Endothelial cell of umbilical vein (primary cell): ENCODE data around the gene KTN1. TPM values are rescaled to one million over a fixed set of nuclear protein-coding genes. Genes with fewer than 3 reads are reported as not detected.

Source experiments
- BruUV-seq: library from RNA; stranded (reverse); fragments of 400-500 nt; replicated peaks from 2 replicates; lab custom pipeline; 2021; lab: Mats Ljungman, UMichigan
- CTCF ChIA-PET: fragments of 300-600, 350-600 bp; sonication (Branson Sonifier 250); formaldehyde crosslinking; loops from one replicate; lab custom pipeline; 2021; ENCODE audit warnings: antibody characterized with exemption, inconsistent platforms; lab: Charles Lee
- POLR2A ChIA-PET: fragments of 300-600, 350-600 bp; sonication (Branson Sonifier 250); formaldehyde crosslinking; loops from one replicate; lab custom pipeline; 2021; ENCODE audit warnings: antibody characterized with exemption, inconsistent platforms; lab: Charles Lee
- DNase-seq: peaks from one replicate; pipeline ENCODE4 v3.0.0-alpha.2; 2011; ENCODE audit warnings: low read depth, low spot score
- FAIRE-seq: peaks from 2 replicates; lab custom pipeline; 2011; peaks lifted over from hg19 to GRCh38; lab: Jason Lieb, UNC
- H2AFZ ChIP-seq: 2 replicates; pipeline ENCODE4 v1.6.0; 2012; ENCODE audit warnings: low read depth, low read length, control low read depth, inconsistent platforms
- H3K27ac ChIP-seq: 2 replicates; pipeline ENCODE4 v1.5.1; 2011; ENCODE audit warnings: low read depth, mild to moderate bottlenecking, control low read depth, low read length, moderate library complexity; ENCODE audit not compliant: insufficient read depth
- H3K27me3 ChIP-seq, 2 experiments: 2 replicates each; pipeline versions ENCODE4 v1.6.0 to v1.6.1; 2011; ENCODE audit warnings: low read length in 2 of 2, mixed read lengths in 1 of 2; ENCODE audit not compliant: control insufficient read depth in 2 of 2, insufficient read depth in 2 of 2
- H3K36me3 ChIP-seq, 2 experiments: 2 replicates in 1 of 2; 3 replicates in 1 of 2; pipeline ENCODE4 v1.5.1; 2011; ENCODE audit warnings: low read length in 2 of 2, mild to moderate bottlenecking in 1 of 2, moderate library complexity in 1 of 2; ENCODE audit not compliant: control insufficient read depth in 2 of 2, insufficient read depth in 2 of 2; ENCODE audit errors: extremely low read depth in 1 of 2
- H3K4me1 ChIP-seq: 3 replicates; pipeline ENCODE4 v1.5.1; 2011; ENCODE audit warnings: mild to moderate bottlenecking, low read length; ENCODE audit not compliant: control insufficient read depth, insufficient read depth; ENCODE audit errors: extremely low read depth
- H3K4me2 ChIP-seq: 2 replicates; pipeline ENCODE4 v1.6.1; 2011; ENCODE audit warnings: low read length, control low read depth, mixed read lengths; ENCODE audit not compliant: insufficient read depth
- H3K4me3 ChIP-seq, 3 experiments: fragments of 200-600 bp in 1 of 3; sonication (generic), shearing (Covaris generic) in 1 of 3; replicated peaks in 1 of 3; 2 replicates each; pipeline ENCODE4 v1.5.1; 2011 to 2016; ENCODE audit warnings: control low read depth in 3 of 3, low read length in 3 of 3, mild to moderate bottlenecking in 2 of 3, inconsistent platforms in 1 of 3, low read depth in 1 of 3, moderate library complexity in 1 of 3; ENCODE audit not compliant: insufficient read depth in 1 of 3
- H3K79me2 ChIP-seq: 2 replicates; pipeline ENCODE4 v1.6.0; 2012; ENCODE audit warnings: low read length, inconsistent platforms; ENCODE audit not compliant: control insufficient read depth, insufficient read depth
- H3K9ac ChIP-seq: replicated peaks from 2 replicates; pipeline ENCODE3; 2011; ENCODE audit warnings: low read length, control low read depth; ENCODE audit not compliant: insufficient read depth; ENCODE audit errors: extremely low read depth
- H3K9me1 ChIP-seq: replicated peaks from 3 replicates; pipeline ENCODE4 v1.6.0; 2011; ENCODE audit warnings: mild to moderate bottlenecking, low read length; ENCODE audit not compliant: control insufficient read depth, insufficient read depth; ENCODE audit errors: extremely low read depth
- H3K9me3 ChIP-seq: replicated peaks from 2 replicates; pipeline ENCODE4 v1.5.1; 2012; ENCODE audit warnings: low read length, inconsistent platforms; ENCODE audit not compliant: control insufficient read depth, insufficient read depth
- H4K20me1 ChIP-seq: replicated peaks from 2 replicates; pipeline ENCODE3; 2011; ENCODE audit warnings: mild to moderate bottlenecking, low read length; ENCODE audit not compliant: control insufficient read depth, insufficient read depth; ENCODE audit errors: extremely low read depth
- EZH2 ChIP-seq: IDR thresholded peaks from 2 replicates; pipeline ENCODE4 v1.6.1; 2012; ENCODE audit warnings: borderline replicate concordance, low read depth, mild to moderate bottlenecking, moderate library complexity, low read length, inconsistent platforms; ENCODE audit not compliant: severe bottlenecking
- FOS ChIP-seq: IDR thresholded peaks from 2 replicates; pipeline ENCODE4 v1.6.1; 2011; ENCODE audit warnings: mild to moderate bottlenecking, low read length, moderate library complexity, borderline replicate concordance; ENCODE audit not compliant: insufficient read depth
- GATA2 ChIP-seq: IDR thresholded peaks from 2 replicates; pipeline ENCODE4 v1.7.0; 2011; ENCODE audit warnings: low read depth, mild to moderate bottlenecking, moderate library complexity, mixed read lengths, low read length; ENCODE audit not compliant: insufficient read length, insufficient read depth
- JUN ChIP-seq: IDR thresholded peaks from 2 replicates; pipeline ENCODE4 v1.6.1; 2011; ENCODE audit warnings: borderline replicate concordance, low read depth; ENCODE audit not compliant: insufficient read length, insufficient read depth
- MYC ChIP-seq: IDR thresholded peaks from one replicate; pipeline ENCODE4 v1.6.1; 2011; ENCODE audit warnings: mild to moderate bottlenecking, low read depth, low read length
- POLR2A ChIP-seq: IDR thresholded peaks from 2 replicates; pipeline ENCODE4 v1.6.1; 2012; ENCODE audit warnings: low read depth, mild to moderate bottlenecking, control low read depth, low read length
- POLR2AphosphoS5 ChIP-seq: IDR thresholded peaks from 2 replicates; pipeline ENCODE4 v1.6.1; 2012; ENCODE audit warnings: low read depth, mild to moderate bottlenecking, control low read depth, low read length, moderate library complexity; ENCODE audit not compliant: insufficient read depth
- dilution Hi-C: fragments of 300-500 bp; cut with MboI; formaldehyde crosslinking; loops from one replicate; pipeline ENCODE4 v1.15.0; 2019; ENCODE audit warnings: low sequenced_read_pairs; ENCODE audit not compliant: extremely low pct_ligation_motif_present
- intact Hi-C: fragments of 100-400 bp; cut with micrococcal nuclease; formaldehyde crosslinking; loops from one replicate; pipeline ENCODE4 v1.10.0; 2022
- polyA plus RNA-seq, 4 experiments: library from polyadenylated mRNA; depleted of rRNA in 3 of 4; stranded (reverse) in 3 of 4; unstranded in 1 of 4; fragments of >200 nt; gene quantifications; 2 replicates each; pipeline versions ENCODE4 v1.2.1 to v1.2.3, GENCODE V29; 2011 to 2012; ENCODE audit warnings: missing spikeins in 1 of 4
- total RNA-seq: library from RNA; stranded (reverse); gene quantifications from 2 replicates; pipeline ENCODE4 v1.2.3, GENCODE V29; 2021
- TF ChIP-seq, protein P1 (sequence below), 2 donors: IDR thresholded peaks; 1 replicate in 1 of 2; 2 replicates in 1 of 2; pipeline ENCODE4 v1.5.1; 2011; ENCODE audit warnings: low read length in 2 of 2, mild to moderate bottlenecking in 2 of 2, moderate library complexity in 2 of 2, control low read depth in 1 of 2, inconsistent platforms in 1 of 2, low read depth in 1 of 2; ENCODE audit not compliant: insufficient read depth in 1 of 2; ENCODE audit errors: extremely low read depth in 1 of 2
- TF ChIP-seq, protein P2 (sequence below): IDR thresholded peaks from 2 replicates; pipeline ENCODE4 v1.6.1; 2011; ENCODE audit not compliant: insufficient read depth, insufficient read length

Gene KTN1
- total and polyA plus RNA-seq, 2 donors (not counting 3 experiments of a cell fraction or from before 2014, with no cell fraction given) = 33.2 to 148 TPM

- Histone ChIP-seq H3K27ac (no peak overlapping the region), H3K36me3 (no peaks in the 10 kb centered on the region), H3K4me1 (peaks cover 4% of the 10 kb centered on the region), H3K79me2 (no peaks in the 10 kb centered on the region), H4K20me1 (no peaks in the 10 kb centered on the region), H3K27me3 (no peaks in the 10 kb centered on the region), H3K9me3 (no peaks in the 10 kb centered on the region), H3K9ac (no peak overlapping the region), H2AFZ (no peak overlapping the region), H3K4me2 (no peak overlapping the region), H3K9me1 (no peaks in the 10 kb centered on the region), H3K4me3 (no peak overlapping the region)
- dilution Hi-C loops (loop anchor here (10.0 kb wide), 1 partner anchor 773 kb away; no protein-coding TSS in a partner anchor), intact Hi-C loops (no loop called here)
- FAIRE-seq (no peak), DNase-seq (no peak)
- TF ChIP-seq EZH2 (no peak), POLR2AphosphoS5 (no peak), FOS (no peak), MYC (no peak), JUN (no peak), POLR2A (no peak), GATA2 (no peak)
- TF ChIP-seq, protein P1, sequence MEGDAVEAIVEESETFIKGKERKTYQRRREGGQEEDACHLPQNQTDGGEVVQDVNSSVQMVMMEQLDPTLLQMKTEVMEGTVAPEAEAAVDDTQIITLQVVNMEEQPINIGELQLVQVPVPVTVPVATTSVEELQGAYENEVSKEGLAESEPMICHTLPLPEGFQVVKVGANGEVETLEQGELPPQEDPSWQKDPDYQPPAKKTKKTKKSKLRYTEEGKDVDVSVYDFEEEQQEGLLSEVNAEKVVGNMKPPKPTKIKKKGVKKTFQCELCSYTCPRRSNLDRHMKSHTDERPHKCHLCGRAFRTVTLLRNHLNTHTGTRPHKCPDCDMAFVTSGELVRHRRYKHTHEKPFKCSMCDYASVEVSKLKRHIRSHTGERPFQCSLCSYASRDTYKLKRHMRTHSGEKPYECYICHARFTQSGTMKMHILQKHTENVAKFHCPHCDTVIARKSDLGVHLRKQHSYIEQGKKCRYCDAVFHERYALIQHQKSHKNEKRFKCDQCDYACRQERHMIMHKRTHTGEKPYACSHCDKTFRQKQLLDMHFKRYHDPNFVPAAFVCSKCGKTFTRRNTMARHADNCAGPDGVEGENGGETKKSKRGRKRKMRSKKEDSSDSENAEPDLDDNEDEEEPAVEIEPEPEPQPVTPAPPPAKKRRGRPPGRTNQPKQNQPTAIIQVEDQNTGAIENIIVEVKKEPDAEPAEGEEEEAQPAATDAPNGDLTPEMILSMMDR (IDR thresholded peaks at IDR 0.05; ENCODE audit: extremely low read depth in 1 of 2, insufficient read depth in 1 of 2, low read depth in 1 of 2, low read length in 2 of 2) = no peak
- TF ChIP-seq, protein P2, sequence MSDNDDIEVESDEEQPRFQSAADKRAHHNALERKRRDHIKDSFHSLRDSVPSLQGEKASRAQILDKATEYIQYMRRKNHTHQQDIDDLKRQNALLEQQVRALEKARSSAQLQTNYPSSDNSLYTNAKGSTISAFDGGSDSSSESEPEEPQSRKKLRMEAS = no peak
- ChIA-PET POLR2A (no interaction called here), CTCF (interaction anchor here (0.7 to 1.4 kb wide), 3 partner anchors 255 to 773 kb away, joined by 3 to 5 read pairs (median 3); no protein-coding TSS in a partner anchor)
- BruUV-seq = no TSS peak
Measured at GRCh38 chr14:55701638-55702037, 121.6 kb downstream of the KTN1 start.
